Left colon (tissue), 2 donors: ENCODE data around the gene ACTR5. TPM values are rescaled to one million over a fixed set of nuclear protein-coding genes. Genes with fewer than 3 reads are reported as not detected.

Experiments
- ATAC-seq: fragments of 200-7000 bp; cut with Tn5 transposase; one replicate; pipeline ENCODE4 v1.9.1; 2020; ENCODE audit warnings: mild to moderate bottlenecking, moderate library complexity
- DNase-seq, 2 donors: peaks; one replicate each; pipeline ENCODE4 v3.0.0-alpha.2; 2020
- intact Hi-C, 2 donors: fragments of 100-400 bp; cut with DNase I in 1 of 2; cut with micrococcal nuclease in 1 of 2; formaldehyde crosslinking; loops; one replicate each; pipeline versions ENCODE4 v1.11.2 to v1.14.0; 2022; cut with DNase I, micrococcal nuclease
- long read RNA-seq: library from polyadenylated mRNA; unstranded; transcript quantifications from one replicate; pipeline ENCODE4 v2.0.0, GENCODE V29; 2021
- total RNA-seq, 2 donors: library from RNA; stranded (reverse); fragmentation: NEBNext Ultra II Directional; extraction: Animal tissue kit (Norgen Biotek cat#: 25700); gene quantifications; one replicate each; pipeline ENCODE4 v1.2.1, GENCODE V29; 2021
- donor health status: DM: no; HTN: no; CAD: no.
- donor health status: DM: yes; HTN: yes; CAD: no.

Gene ACTR5
- 10 to 100 TPM in 1 of 2 donors, 1 to 10 TPM in 1; 5.9 to 10.1 TPM for total RNA-seq
- long read RNA-seq, transcript ACTR5-201 (9 exons, 2,565 nt) = major isoform, 29 of 42 reads
- long read RNA-seq, partial matches to known transcripts = 3 of 42 reads
- long read RNA-seq, other reads (novel, unspliced or antisense) = 10 of 42 reads

DNA sequence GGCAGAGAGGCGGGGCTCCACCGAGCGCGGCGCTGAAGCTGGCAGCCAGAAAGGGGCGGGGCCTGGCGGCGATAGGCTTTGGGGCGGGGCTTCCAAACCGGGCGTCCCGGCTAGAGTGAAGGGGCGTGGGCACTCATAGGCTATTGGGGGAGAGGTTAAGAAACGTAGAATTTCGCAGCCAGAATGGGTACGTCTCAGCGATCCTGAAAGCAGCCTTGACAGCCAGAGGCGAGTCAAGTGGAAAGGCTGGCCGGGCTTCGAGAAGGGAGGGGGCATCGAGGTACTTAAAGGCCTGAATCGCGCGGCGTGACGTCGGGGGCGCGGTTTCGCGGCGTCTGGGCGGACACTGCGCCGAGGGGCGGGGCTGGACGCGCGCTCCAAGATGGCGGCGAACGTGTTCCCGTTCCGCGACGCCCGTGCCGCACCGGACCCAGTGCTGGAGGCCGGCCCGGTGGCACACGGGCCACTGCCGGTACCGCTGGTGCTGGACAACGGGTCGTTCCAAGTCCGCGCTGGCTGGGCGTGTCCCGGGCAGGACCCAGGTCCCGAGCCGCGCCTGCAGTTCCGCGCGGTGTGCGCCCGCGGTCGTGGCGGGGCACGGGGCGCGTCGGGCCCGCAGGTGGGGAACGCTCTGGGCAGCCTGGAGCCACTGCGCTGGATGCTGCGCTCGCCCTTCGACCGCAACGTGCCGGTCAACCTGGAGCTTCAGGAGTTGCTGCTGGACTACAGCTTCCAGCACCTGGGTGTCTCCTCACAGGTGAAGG is at the start of gene ACTR5:
ACTR5 (plus strand) TSS at position 364 of the 764 bp plus-strand sequence; CDS start at position 383, 19 bp downstream.
- intact Hi-C loops = no loop called here

DNA sequence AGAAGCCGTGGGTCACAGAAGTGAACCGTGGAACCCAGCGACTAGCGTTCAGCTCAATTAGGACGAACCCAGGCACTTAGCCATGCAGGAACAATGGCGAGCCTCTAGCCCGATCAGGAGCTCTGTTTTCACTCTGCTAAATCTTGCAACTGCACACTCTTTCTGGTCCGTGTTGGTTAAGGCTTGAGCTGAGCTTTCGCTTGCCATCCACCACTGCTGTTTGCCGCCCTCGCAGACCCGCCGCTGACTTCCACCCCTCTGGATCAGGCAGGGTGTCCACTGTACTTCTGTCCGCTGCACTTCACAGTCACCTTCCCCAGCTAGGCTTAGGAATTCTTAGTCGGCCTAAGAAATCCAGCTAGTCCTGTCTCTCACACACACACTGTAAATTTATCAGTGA is 49.7 kb upstream of the ACTR5 start:
- no peak for ATAC-seq
- DNase-seq = no peak
- intact Hi-C loops = no loop called here

More for the DNA sequence above, at the start of gene ACTR5:
- peak; percentile 91 for ATAC-seq
- DNase-seq = peak; percentile 92 to 97

DNA sequence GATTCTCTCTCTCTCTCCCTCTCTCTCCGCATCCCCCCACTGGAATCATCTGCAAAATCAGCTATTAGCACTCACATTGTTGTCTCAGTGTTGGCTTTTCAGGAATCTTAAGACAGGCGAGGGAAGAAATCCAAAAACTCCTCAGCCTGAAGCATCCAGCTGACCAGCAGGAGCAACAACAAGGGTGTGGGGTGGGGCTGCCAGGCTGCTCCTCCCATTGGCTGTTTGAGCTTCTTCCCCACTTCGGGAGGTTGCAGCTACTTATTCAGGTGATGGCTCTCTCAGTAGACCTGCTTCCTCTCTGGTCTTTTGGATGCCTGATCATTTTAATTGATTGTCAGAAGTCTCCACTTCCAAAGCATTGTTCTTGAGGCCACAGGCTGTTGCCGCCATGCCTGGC is 48.1 kb upstream of the ACTR5 start:
- ATAC-seq (no peak), DNase-seq (no peak)
- intact Hi-C loops = no loop called here

DNA sequence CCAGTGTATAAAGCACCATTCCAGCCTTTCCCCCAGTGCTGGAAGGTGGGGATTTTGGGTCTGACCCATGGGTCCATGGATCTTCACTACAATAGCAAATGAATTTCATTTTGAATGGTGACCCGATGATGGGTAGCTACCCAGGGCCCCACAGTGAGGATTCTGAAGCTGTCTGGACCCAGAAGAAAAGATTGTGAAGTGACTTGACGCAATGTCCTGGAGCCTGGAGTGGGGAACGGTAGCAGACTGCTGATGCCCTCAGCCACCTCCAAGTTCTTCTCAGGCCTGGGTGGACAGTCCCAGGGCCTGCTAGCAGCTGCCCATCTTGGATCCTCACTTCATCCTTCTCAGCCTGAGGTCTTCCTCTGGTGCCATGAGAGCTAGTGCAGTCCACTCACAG is 47.3 kb upstream of the ACTR5 start:
- intact Hi-C loops = no loop called here
- ATAC-seq = no peak
- no peak for DNase-seq

DNA sequence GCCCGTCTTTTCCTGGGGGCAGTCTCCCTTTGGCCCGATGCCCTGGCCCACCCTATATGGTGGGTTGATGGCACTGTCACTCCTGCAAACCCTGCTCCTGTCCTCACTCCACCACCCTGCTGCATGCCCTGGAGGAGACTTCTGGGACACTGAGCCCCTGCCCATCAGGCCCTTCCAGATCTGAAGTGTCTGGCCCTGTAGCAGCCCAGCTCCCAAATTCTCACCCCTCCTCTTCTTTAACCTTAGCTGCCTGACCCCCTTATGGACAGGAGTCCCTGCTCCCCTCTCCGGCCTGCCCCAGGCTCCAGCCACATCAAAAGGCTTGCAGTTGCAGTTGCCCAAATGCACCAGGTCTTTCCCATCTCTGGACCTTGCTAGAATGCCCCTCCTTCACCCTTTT is 44.7 kb upstream of the ACTR5 start:
- DNase-seq = no peak
- intact Hi-C loops = no loop called here

DNA sequence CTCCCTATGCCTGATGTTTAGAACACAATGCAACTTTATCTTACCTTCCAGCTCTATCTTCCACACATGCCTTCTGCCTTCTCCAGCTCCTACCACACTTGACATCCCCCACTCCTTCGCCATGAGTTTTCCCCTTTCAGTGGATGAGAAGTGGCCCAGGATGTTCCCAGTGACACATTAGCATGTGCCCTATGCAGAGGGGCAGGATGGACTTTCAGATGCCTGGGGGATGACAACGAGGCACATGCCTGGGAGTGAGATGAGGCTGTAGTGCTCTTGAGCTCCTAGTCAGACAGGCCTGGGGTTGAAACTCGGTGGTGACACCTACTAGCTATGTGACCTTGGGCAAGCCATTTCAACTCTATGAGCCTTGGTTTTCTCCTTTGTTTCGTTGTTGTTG is 44.1 kb upstream of the ACTR5 start:
- intact Hi-C loops = no loop called here
- DNase-seq (no peak), ATAC-seq (no peak)

More for the DNA sequence above, 44.7 kb upstream of the ACTR5 start:
- ATAC-seq = no peak

DNA sequence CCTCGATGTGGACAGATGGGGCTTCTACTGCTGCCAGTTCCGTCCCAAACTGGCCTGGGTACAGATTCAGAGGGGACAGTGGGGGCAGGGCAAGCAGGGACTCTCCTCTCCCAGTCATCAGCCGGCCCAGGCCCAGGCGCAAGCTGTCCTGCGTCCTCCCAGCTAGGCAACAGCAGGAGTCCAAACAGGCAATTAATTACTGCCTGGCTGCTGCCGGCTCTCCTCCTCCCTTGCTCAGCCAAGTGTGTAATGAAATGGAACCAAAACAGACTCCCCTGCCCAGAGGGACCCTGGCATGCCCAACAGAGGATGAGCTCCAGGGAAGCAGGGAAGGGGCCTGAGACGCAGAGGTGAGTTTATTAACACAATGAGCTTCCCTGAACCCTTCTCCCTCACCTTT is 41.8 kb upstream of the ACTR5 start:
- no peak for DNase-seq
- intact Hi-C loops = no loop called here
- ATAC-seq = no peak

DNA sequence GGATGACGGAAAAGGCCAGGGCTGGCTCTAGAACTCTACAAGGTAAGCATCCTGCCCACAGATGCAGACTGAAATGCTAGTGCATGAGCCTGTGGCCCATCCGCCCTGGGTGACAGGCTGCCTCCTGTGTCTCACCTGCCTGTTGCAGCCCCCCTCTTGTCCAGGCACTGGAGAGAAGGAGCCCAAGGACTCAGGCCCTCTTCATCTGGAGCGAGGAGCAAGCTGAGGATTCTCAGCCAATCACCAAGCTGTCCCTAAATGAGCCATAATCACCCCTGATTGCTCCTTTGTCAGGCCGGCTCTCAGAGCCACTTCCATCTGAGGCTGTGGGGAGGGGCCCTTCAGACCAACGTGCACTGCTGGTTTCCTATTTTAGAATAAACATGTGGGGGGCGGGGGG is 34.0 kb upstream of the ACTR5 start:
- no peak for ATAC-seq
- intact Hi-C loops = no loop called here
- no peak for DNase-seq

DNA sequence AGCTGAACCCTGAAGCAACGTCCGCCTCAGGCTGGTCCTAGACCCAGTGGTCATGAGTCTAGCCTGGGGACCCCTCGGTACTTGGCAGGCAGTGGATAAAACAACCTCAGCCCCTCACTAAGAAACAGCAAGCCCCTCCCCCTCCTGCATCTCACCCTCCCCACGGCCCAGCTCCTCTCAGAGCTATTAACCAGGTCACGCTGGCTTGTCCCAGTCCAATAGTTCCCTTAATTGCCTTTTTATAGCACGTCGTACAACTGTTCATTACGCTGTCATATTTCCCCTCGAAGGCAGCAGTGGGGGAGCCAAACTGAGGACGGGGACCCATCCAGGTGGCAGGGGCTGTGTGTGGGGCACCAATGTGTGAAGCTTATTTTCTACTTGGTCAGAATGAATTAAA is 32.6 kb upstream of the ACTR5 start:
- ATAC-seq (no peak), DNase-seq (no peak)
- intact Hi-C loops = no loop called here

DNA sequence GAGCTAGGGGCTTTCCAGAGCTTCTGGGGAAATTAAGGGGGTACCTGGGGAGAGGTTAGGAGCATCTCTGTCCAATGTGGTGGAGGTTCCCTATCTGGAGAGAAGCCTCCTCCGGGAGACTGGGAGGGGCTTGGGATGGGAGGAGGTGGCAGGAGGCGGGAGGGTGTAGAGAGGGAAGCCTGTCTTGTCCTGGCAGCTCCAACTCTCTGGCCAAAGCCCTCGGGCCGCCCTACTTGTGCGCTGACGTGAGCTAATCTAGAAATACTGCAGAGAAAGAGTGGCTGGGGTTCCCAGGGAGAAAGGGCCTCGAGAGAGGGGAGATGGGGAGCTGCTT is 25.6 kb upstream of the ACTR5 start:
- no peak for ATAC-seq
- intact Hi-C loops = no loop called here
- DNase-seq = no peak

DNA sequence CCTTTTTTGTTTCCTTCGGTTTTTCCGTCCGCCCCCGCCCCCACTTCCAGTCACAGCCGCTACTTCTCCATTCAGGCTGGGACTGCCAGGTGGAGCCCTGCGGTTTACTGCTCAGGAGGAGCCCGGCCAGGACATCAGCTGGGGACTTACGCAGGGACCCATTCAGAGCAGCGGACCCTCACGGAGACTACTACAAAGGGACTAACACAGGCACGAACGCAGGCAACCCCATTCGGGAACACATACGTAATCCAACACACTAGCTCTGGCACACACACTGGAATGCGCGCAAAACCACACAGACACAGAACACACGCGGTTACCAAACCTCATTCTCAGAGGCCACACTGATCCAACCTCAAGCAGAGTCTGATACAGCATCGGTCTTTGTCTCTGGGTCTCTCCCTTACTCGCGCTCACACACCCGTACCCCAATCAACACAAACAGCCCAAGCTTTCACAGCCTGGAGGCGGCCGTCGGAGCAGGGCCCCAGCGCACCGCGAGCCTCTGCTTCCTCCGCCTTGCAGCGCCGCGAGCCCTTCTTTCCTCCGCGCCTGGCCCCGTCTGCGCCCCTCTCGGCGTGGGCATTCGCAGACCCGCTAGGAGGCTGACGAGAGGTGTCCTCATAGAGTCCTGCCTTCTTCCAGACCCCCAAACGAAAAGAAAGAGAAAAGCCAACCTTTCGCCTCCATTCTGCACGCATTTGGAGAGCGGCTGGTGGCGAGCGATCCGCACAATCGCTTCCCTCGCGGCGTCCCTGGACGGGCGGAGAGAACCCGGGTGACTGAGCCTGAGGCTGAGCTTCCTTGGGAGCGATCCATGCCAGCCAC is 25.0 kb upstream of the ACTR5 start:
- no peak for ATAC-seq
- DNase-seq = no peak
- intact Hi-C loops = no loop called here

DNA sequence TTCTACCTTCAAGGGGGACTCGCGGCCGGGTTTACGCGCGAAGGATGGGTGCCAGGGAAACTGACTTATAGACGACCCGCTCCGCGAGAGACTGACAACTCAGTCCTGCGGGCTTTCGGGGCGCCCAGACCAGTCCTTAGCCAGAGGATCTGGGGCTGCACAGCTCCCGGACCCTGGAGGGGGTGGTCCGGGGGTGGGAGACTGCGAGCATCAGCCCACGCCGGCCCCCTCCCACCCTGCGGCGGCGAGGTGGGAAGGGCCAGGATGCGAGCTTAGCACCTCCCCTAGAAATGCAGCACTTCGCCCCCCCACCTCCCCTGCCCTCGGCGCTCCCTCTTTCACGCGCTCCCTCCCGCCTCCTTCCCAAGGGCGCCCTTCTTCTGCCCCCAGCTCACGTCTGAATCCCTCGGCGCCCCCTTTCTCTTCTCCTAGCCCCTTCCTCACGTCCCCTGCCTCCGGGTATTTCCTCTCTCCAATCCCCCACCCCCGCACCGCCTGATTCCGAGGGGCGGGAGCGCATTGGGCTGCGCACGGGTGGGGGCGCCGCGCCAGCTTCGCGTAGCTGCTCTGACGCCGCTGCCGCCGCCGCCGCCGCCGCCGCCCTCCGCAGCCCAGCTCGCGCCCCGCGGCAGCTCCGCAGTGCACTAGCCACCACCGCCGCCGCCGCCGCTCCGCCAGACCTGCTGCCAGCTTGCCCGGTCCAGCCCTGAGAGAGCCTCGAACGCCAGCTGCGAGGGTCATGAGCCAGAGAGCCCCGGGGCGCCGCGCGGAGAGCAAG is 24.2 kb upstream of the ACTR5 start, which contains the start of gene SLC32A1:
SLC32A1 (plus strand) TSS at position 639 of the 778 bp plus-strand sequence. CDS start 239 bp downstream, outside the sequence.
- DNase-seq = no peak
- intact Hi-C loops = no loop called here
- ATAC-seq = no peak

DNA sequence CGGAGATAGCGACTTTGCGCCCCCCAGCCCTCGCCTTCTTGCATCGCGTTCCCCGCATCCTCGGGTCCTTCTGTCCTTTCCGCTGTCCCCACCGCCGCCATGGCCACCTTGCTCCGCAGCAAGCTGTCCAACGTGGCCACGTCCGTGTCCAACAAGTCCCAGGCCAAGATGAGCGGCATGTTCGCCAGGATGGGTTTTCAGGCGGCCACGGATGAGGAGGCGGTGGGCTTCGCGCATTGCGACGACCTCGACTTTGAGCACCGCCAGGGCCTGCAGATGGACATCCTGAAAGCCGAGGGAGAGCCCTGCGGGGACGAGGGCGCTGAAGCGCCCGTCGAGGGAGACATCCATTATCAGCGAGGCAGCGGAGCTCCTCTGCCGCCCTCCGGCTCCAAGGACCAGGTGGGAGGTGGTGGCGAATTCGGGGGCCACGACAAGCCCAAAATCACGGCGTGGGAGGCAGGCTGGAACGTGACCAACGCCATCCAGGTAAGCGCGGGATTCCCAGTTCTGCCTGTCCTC is 23.6 kb upstream of the ACTR5 start:
- intact Hi-C loops = no loop called here
- ATAC-seq = no peak
- no peak for DNase-seq

DNA sequence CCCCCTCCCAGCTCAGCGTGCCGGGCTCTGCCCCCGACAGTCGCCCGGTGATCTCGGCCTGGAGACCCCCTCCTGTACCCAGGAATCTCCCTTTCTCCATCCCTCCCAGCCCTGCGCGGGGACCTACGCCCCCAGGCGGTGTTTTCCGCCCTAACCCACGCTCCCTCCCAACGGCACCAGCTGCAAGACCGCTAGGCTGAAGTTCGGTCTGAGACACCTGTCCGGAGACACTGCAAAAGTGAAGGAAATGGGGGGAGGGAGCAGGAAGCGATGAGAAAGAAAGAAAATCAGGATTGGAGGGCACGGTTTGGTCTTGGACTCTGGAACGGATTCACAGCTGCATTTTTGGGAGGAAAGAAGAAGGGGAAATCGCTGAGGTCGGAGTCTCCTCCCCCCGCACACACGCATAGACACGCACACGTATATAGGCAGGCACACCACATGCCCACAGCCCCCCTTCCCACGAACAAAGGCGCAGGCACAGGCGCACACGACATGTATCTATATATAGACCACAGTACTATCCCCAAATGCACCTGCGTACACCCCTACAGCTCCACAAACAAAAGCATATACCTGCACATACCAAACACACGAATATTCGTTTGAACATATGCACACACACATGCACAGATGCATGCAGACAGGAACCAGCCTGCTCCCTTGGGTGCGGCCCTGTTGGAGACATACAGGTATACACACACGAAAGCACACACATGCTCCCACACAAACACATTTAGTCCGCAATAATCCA is 22.9 kb upstream of the ACTR5 start:
- DNase-seq = no peak
- no peak for ATAC-seq
- intact Hi-C loops = no loop called here

DNA sequence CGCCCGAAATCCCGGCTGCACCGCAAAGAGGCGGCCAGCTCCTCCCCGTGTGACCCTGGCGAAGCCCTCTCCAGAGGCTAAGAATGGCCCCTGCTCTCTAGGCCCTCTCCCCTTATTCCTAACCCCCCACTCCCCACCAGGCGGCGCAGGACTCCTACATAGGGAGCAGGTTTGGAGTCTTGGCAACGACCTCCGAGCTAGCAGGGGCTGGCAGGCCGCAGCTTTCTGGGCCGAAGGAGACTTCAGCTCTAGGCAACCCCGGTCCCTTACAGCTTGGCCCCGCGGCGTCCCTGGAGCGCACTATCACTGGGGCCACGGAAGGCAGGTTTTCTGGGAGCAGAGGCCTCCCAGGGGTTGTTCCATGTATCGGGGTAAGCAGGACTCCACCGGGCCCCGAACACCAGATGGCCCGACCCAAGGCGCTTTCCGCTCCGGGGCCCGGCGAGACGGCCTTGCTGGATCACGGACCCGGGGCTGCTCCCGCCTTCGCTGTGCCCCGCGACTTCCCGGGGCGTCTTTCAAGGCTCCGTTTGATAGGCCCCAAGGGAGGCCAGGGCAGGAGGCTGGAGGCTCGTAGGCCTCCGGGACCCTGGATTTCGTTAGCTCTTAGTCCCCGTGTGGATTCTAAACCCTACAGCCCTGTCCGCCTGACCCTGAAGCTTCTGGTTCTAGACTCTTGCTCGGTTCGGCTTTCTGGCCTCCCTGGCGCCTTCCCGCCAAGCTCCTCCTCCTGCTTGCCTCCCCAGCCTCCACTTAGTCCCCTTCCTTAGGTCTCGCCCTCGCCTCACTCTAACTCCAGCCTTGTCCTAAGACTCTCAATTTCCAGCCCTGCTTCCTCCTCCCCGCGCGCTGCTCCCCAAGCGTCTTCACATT is 22.1 kb upstream of the ACTR5 start:
- intact Hi-C loops = no loop called here
- no peak for ATAC-seq
- DNase-seq = peak in 1 of 2 donors; percentile 39

DNA sequence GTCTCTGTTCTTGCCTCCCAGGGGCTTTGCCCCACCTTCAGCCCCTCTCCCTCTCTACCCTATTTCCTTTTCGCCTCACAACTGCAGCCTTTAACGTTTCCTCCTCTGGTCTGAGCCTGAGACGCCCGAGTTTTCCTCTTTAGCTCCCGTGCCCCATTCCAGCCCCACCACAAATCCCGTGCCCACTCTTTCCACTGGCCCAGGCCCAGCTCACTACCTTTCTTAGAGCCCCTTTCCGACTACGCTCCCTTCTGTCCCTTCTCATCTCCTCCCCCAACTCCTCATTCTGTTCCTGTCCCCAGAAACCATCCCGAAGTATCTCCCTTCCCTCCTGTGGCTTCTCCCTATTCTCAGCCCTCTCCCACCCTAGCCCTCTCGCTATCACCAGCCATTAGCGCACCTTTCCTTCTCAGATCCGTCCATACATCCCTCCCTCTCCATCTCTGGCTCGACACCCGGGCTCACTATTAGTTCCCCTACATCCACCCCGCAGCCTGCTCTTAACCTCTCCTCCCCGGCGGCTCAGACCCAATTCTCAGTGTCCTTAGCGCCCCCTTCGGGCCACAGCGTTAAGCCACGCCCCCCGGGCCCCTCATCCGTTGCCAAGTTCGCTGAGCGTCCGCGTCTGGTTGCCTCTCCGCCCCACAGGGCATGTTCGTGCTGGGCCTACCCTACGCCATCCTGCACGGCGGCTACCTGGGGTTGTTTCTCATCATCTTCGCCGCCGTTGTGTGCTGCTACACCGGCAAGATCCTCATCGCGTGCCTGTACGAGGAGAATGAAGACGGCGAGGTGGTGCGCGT is 21.3 kb upstream of the ACTR5 start:
- intact Hi-C loops = no loop called here
- ATAC-seq (no peak), DNase-seq (no peak)
